H1 (cell line): Measurements from ENCODE around the gene DNAI2. TPM values are rescaled to one million over a fixed set of nuclear protein-coding genes. Genes with fewer than 3 reads are reported as not detected.

Experiments
- CTCF ChIA-PET: fragments of 300-600 bp; sonication (Branson Sonifier 250); formaldehyde crosslinking; loops from one replicate; lab custom pipeline; 2021; ENCODE audit not compliant: partially characterized antibody; lab: Charles Lee
- POLR2A ChIA-PET: fragments of 300-600 bp; sonication (Branson Sonifier 250); formaldehyde crosslinking; loops from one replicate; lab custom pipeline; 2021; ENCODE audit warnings: inconsistent platforms; ENCODE audit not compliant: partially characterized antibody; lab: Charles Lee
- DNase-seq, 2 experiments: peaks; one replicate each; pipeline versions ENCODE4 v3.0.0 to v3.0.0-alpha.2; 2010 to 2022; ENCODE audit warnings: low spot score in 2 of 2, low read depth in 1 of 2, mixed read lengths in 1 of 2
- FAIRE-seq: peaks from 2 replicates; lab custom pipeline; 2011; peaks lifted over from hg19 to GRCh38; lab: Jason Lieb, UNC
- H2AFZ ChIP-seq: 2 replicates; pipeline ENCODE4 v1.8.1; 2012; ENCODE audit warnings: low read length, inconsistent platforms
- H2AK5ac ChIP-seq: 2 replicates; pipeline ENCODE4 v1.6.1; 2013; ENCODE audit warnings: low read depth, low read length
- H2BK120ac ChIP-seq: replicated peaks from 2 replicates; pipeline ENCODE3; 2013; ENCODE audit warnings: low read depth, low read length, inconsistent platforms
- H2BK12ac ChIP-seq: 2 replicates; pipeline ENCODE4 v1.6.1; 2013; ENCODE audit warnings: low read depth, low read length
- H2BK15ac ChIP-seq: 2 replicates; pipeline ENCODE4 v1.6.1; 2013; ENCODE audit warnings: low read length
- H2BK20ac ChIP-seq: 2 replicates; pipeline ENCODE4 v1.6.1; 2013; ENCODE audit warnings: low read length
- H2BK5ac ChIP-seq: 2 replicates; pipeline ENCODE4 v1.6.1; 2013; ENCODE audit warnings: low read depth, low read length
- H3K14ac ChIP-seq: 2 replicates; pipeline ENCODE4 v1.6.1; 2013; ENCODE audit warnings: inconsistent platforms; ENCODE audit not compliant: insufficient read length
- H3K18ac ChIP-seq: 2 replicates; pipeline ENCODE4 v1.6.1; 2013; ENCODE audit warnings: low read length; ENCODE audit errors: extremely low read depth
- H3K23ac ChIP-seq: 2 replicates; pipeline ENCODE4 v1.6.1; 2013; ENCODE audit warnings: inconsistent platforms; ENCODE audit not compliant: insufficient read length
- H3K23me2 ChIP-seq: 2 replicates; pipeline ENCODE4 v1.6.1; 2013; ENCODE audit warnings: low read depth, low read length
- H3K27ac ChIP-seq: 2 replicates; pipeline ENCODE4 v1.6.1; 2011; ENCODE audit warnings: low read depth, low read length, inconsistent platforms
- H3K27me3 ChIP-seq, 4 experiments: replicated peaks in 1 of 4; 1 replicate in 1 of 4; 2 replicates in 3 of 4; pipeline versions ENCODE4 v1.6.1 to v1.8.1; 2011 to 2013; ENCODE audit warnings: low read length in 3 of 4, mild to moderate bottlenecking in 3 of 4, inconsistent platforms in 2 of 4, mixed read lengths in 2 of 4, moderate library complexity in 1 of 4; ENCODE audit not compliant: control insufficient read depth in 3 of 4, insufficient read depth in 3 of 4; ENCODE audit errors: extremely low read depth in 1 of 4
- H3K36me3 ChIP-seq, 4 experiments: 2 replicates each; pipeline versions ENCODE4 v1.6.1 to v1.8.1; 2011 to 2013; ENCODE audit warnings: mild to moderate bottlenecking in 4 of 4, low read length in 3 of 4, moderate library complexity in 2 of 4, control low read depth in 1 of 4, inconsistent platforms in 1 of 4; ENCODE audit not compliant: insufficient read depth in 4 of 4, control insufficient read depth in 2 of 4
- H3K4ac ChIP-seq: replicated peaks from 2 replicates; pipeline ENCODE3; 2013; ENCODE audit warnings: low read length, low read depth, mixed read lengths, inconsistent platforms; ENCODE audit not compliant: insufficient read length
- H3K4me1 ChIP-seq, 4 experiments: replicated peaks in 1 of 4; 1 replicate in 1 of 4; 2 replicates in 3 of 4; pipeline versions ENCODE4 v1.6.1 to v1.8.1; 2011 to 2013; ENCODE audit warnings: low read length in 3 of 4, inconsistent platforms in 2 of 4, mixed read lengths in 1 of 4; ENCODE audit not compliant: insufficient read depth in 4 of 4, control insufficient read depth in 3 of 4
- H3K4me2 ChIP-seq, 2 experiments: 2 replicates each; pipeline versions ENCODE4 v1.6.1 to v1.8.1; 2011 to 2013; ENCODE audit warnings: low read depth in 2 of 2, low read length in 2 of 2, control low read depth in 1 of 2, inconsistent platforms in 1 of 2, mild to moderate bottlenecking in 1 of 2; ENCODE audit not compliant: insufficient read depth in 1 of 2
- H3K4me3 ChIP-seq, 4 experiments: fragments of 200-600, 300-600 bp in 1 of 4; sonication (generic), shearing (Covaris generic), sonication (Bioruptor Twin) in 1 of 4; 2 replicates each; pipeline versions ENCODE4 v1.5.1 to v1.8.1; 2011 to 2016; ENCODE audit warnings: low read length in 4 of 4, low read depth in 3 of 4, control low read depth in 2 of 4, inconsistent platforms in 2 of 4, mild to moderate bottlenecking in 2 of 4, mixed read lengths in 1 of 4, moderate library complexity in 1 of 4; ENCODE audit not compliant: insufficient read depth in 2 of 4; ENCODE audit errors: extremely low read depth in 1 of 4
- H3K56ac ChIP-seq: replicated peaks from 2 replicates; pipeline ENCODE3; 2013; ENCODE audit warnings: low read depth, mild to moderate bottlenecking, mixed read lengths, low read length, inconsistent platforms; ENCODE audit not compliant: insufficient read length
- H3K79me1 ChIP-seq: 2 replicates; pipeline ENCODE4 v1.6.1; 2013; ENCODE audit warnings: low read depth, low read length, control low read depth
- H3K79me2 ChIP-seq, 2 experiments: 2 replicates each; pipeline versions ENCODE4 v1.6.1 to v1.8.1; 2012 to 2013; ENCODE audit warnings: low read length in 2 of 2, mild to moderate bottlenecking in 2 of 2, inconsistent platforms in 1 of 2; ENCODE audit not compliant: insufficient read depth in 2 of 2, control insufficient read depth in 1 of 2
- H3K9ac ChIP-seq, 4 experiments: replicated peaks in 1 of 4; 1 replicate in 1 of 4; 2 replicates in 3 of 4; pipeline versions ENCODE4 v1.6.1 to v1.8.1; 2011 to 2013; ENCODE audit warnings: low read depth in 3 of 4, low read length in 3 of 4, control low read depth in 2 of 4, mild to moderate bottlenecking in 2 of 4, moderate library complexity in 2 of 4, inconsistent platforms in 1 of 4; ENCODE audit errors: extremely low read depth in 1 of 4
- H3K9me3 ChIP-seq, 2 experiments: 2 replicates each; pipeline versions ENCODE4 v1.6.1 to v1.8.1; 2012 to 2013; ENCODE audit warnings: mild to moderate bottlenecking in 2 of 2, moderate library complexity in 2 of 2, control low read depth in 1 of 2, inconsistent platforms in 1 of 2, low read depth in 1 of 2, low read length in 1 of 2, mixed read lengths in 1 of 2; ENCODE audit not compliant: insufficient read depth in 2 of 2
- H4K20me1 ChIP-seq, 2 experiments: replicated peaks in 1 of 2; 2 replicates each; pipeline versions ENCODE3 to v1.8.1; 2011 to 2013; ENCODE audit warnings: inconsistent platforms in 2 of 2, low read length in 2 of 2, mild to moderate bottlenecking in 1 of 2; ENCODE audit not compliant: insufficient read depth in 2 of 2, control insufficient read depth in 1 of 2
- H4K5ac ChIP-seq: 2 replicates; pipeline ENCODE4 v1.6.1; 2013; ENCODE audit warnings: low read length, low read depth, mixed read lengths, inconsistent platforms; ENCODE audit not compliant: insufficient read length
- H4K8ac ChIP-seq: 2 replicates; pipeline ENCODE4 v1.8.0; 2013; ENCODE audit warnings: mild to moderate bottlenecking, moderate library complexity, low read length, inconsistent platforms; ENCODE audit not compliant: insufficient read depth; ENCODE audit errors: extremely low read depth
- H4K91ac ChIP-seq: replicated peaks from 2 replicates; pipeline ENCODE3; 2013; ENCODE audit warnings: low read length, mixed read lengths, inconsistent platforms; ENCODE audit not compliant: insufficient read length
- E2F6 ChIP-seq: IDR thresholded peaks from 2 replicates; pipeline ENCODE4 v1.6.1; 2012; ENCODE audit warnings: inconsistent platforms
- GTF2F1 ChIP-seq: IDR thresholded peaks from 2 replicates; pipeline ENCODE4 v1.6.1; 2012; ENCODE audit warnings: low read depth, low read length, improper control_type of control experiment, borderline replicate concordance
- JUN ChIP-seq: IDR thresholded peaks from 2 replicates; pipeline ENCODE4 v1.6.1; 2011; ENCODE audit warnings: low read depth, mild to moderate bottlenecking, improper control_type of control experiment, low read length
- KDM4A ChIP-seq: IDR thresholded peaks from one replicate; pipeline ENCODE4 v1.7.1; 2012; ENCODE audit warnings: low read depth, mild to moderate bottlenecking, moderate library complexity, low read length, inconsistent platforms; ENCODE audit not compliant: severe bottlenecking
- MAX ChIP-seq: IDR thresholded peaks from 2 replicates; pipeline ENCODE4 v1.6.1; 2012; ENCODE audit warnings: inconsistent platforms
- RXRA ChIP-seq: IDR thresholded peaks from 2 replicates; pipeline ENCODE4 v1.6.1; 2011; ENCODE audit warnings: low read depth, mild to moderate bottlenecking, low read length, moderate library complexity; ENCODE audit not compliant: insufficient read depth
- SIRT6 ChIP-seq: IDR thresholded peaks from one replicate; pipeline ENCODE4 v1.7.1; 2012; ENCODE audit warnings: low read length, inconsistent platforms
- SIX5 ChIP-seq: IDR thresholded peaks from 2 replicates; pipeline ENCODE4 v1.6.1; 2011; ENCODE audit warnings: mild to moderate bottlenecking, low read depth, low read length
- WGBS, 2 experiments: shearing (Covaris generic) in 1 of 2; methylation state at CpG; one replicate each; pipeline versions ENCODE4 v1.1.6 to v1.1.7; 2013 to 2015; ENCODE audit warnings: low lambda C conversion rate in 2 of 2, mixed read lengths in 2 of 2, inconsistent platforms in 1 of 2, low coverage in 1 of 2, missing lambda C conversion rate in 1 of 2; ENCODE audit not compliant: insufficient replicate concordance in 2 of 2, insufficient coverage in 1 of 2, insufficient read length in 1 of 2; ENCODE audit errors: extremely low coverage in 1 of 2, missing lambda C conversion rate in 1 of 2; 5-methylcytosine and 5-hydroxymethylcytosine counted together
- polyA plus RNA-seq, 7 experiments: library from polyadenylated mRNA; depleted of rRNA in 3 of 7; stranded (reverse) in 5 of 7; unstranded in 2 of 7; fragments of >200 nt in 5 of 7; fragments of 200-250 nt in 2 of 7; gene quantifications; 1 replicate in 5 of 7; 2 replicates in 1 of 7; 4 replicates in 1 of 7; pipeline versions ENCODE4 v1.2.1 to v1.2.3, GENCODE V29; 2011 to 2013; ENCODE audit warnings: missing spikeins in 2 of 7, mixed read lengths in 2 of 7
- total RNA-seq: library from RNA; stranded (reverse); fragmentation: NEBNext Ultra II Directional; extraction: Animal tissue kit (Norgen Biotek cat#: 25700); gene quantifications from 2 replicates; pipeline ENCODE4 v1.2.1, GENCODE V29; 2021

Gene DNAI2
- total and polyA plus RNA-seq, 2 of the 8 experiments (the other 6 are each of a cell fraction or from before 2014, with no cell fraction given): 0.08 to 0.15 TPM

GRCh38 chr17:74230896-74231295 is 43.1 kb upstream of the DNAI2 start:
- no peaks in the 10 kb centered on the region for H3K23me2 ChIP-seq
- DNase-seq: no peak
- POLR2A ChIA-PET: interaction anchor here (1.1 to 1.8 kb wide), 4 partner anchors 9 to 25 kb away, joined by 3 to 4 read pairs (median 4); no protein-coding TSS in a partner anchor
- no peak overlapping the region for H2BK5ac ChIP-seq
- no peak overlapping the region for H2BK120ac ChIP-seq
- H3K14ac ChIP-seq: no peak overlapping the region
- no peak overlapping the region for H3K4ac ChIP-seq
- H2BK20ac ChIP-seq: no peak overlapping the region
- H3K79me2 ChIP-seq: no peaks in the 10 kb centered on the region
- H4K20me1 ChIP-seq: no peaks in the 10 kb centered on the region
- no peak overlapping the region for H2AK5ac ChIP-seq
- no peak overlapping the region for H2BK15ac ChIP-seq
- H3K9me3 ChIP-seq: no peaks in the 10 kb centered on the region
- no peak overlapping the region for H3K4me3 ChIP-seq
- H3K79me1 ChIP-seq: no peaks in the 10 kb centered on the region
- no peaks in the 10 kb centered on the region for H3K27me3 ChIP-seq
- H3K27ac ChIP-seq: no peak overlapping the region
- H4K91ac ChIP-seq: no peak overlapping the region
- no peak for FAIRE-seq
- H4K5ac ChIP-seq: no peak overlapping the region
- no peak overlapping the region for H3K23ac ChIP-seq
- CTCF ChIA-PET: interaction anchor here (1.7 kb wide), 1 partner anchor 11 kb away, joined by 5 read pairs; no protein-coding TSS in a partner anchor
- 92% methylated on average over 14 of the region's 16 CpGs; no CpG with 5 or more reads in 1 of the 2 experiments for WGBS, 2 experiments
- no peaks in the 10 kb centered on the region for H3K36me3 ChIP-seq
- H3K4me1 ChIP-seq: peaks cover 0 to under 1% (median under 1%) of the 10 kb centered on the region in 4 experiments; a peak in 3 of 7 replicates
- no peak overlapping the region for H3K9ac ChIP-seq
- no peak overlapping the region for H4K8ac ChIP-seq
- no peak overlapping the region for H2AFZ ChIP-seq
- H3K18ac ChIP-seq: no peak overlapping the region
- TF ChIP-seq SIRT6: no peak
- TF ChIP-seq E2F6: no peak
- TF ChIP-seq SIX5: no peak
- TF ChIP-seq MAX: no peak
- TF ChIP-seq GTF2F1: no peak
- no peak for TF ChIP-seq RXRA
- TF ChIP-seq KDM4A: no peak
- TF ChIP-seq JUN: no peak
- no peak overlapping the region for H3K56ac ChIP-seq
- no peak overlapping the region for H3K4me2 ChIP-seq
- no peak overlapping the region for H2BK12ac ChIP-seq
